WTC11 (cell line): ENCODE measurements around the gene ADCY5. TPM values are rescaled to one million over a fixed set of nuclear protein-coding genes. Genes with fewer than 3 reads are reported as not detected.

Experiments
- ATAC-seq: fragments of 200-7000 bp; cut with Tn5 transposase; 2 replicates; pipeline ENCODE4 v1.10.0; 2021; ENCODE audit warnings: mild to moderate bottlenecking, moderate library complexity
- CTCF ChIA-PET: fragments of 300-600 bp; sonication (Branson Sonifier 250); formaldehyde crosslinking; loops from one replicate; lab custom pipeline; 2021; ENCODE audit warnings: antibody characterized with exemption; lab: Charles Lee
- POLR2A ChIA-PET: fragments of 350-600 bp; sonication (Branson Sonifier 250); formaldehyde crosslinking; loops from one replicate; lab custom pipeline; 2021; ENCODE audit warnings: antibody characterized with exemption; lab: Charles Lee
- DNase-seq: peaks from one replicate; pipeline ENCODE4 v3.0.0; 2021; ENCODE audit warnings: low spot score
- H3K27ac Mint-ChIP-seq: 2 replicates; pipeline ENCODE4 v1.8.0; 2021; ENCODE audit warnings: mixed read lengths
- H3K27me3 Mint-ChIP-seq: 2 replicates; pipeline ENCODE4 v1.8.0; 2021; ENCODE audit warnings: low read depth, mild to moderate bottlenecking, moderate library complexity, mixed read lengths
- H3K36me3 Mint-ChIP-seq: 2 replicates; pipeline ENCODE4 v1.8.0; 2021; ENCODE audit warnings: mixed read lengths
- H3K4me1 Mint-ChIP-seq: 2 replicates; pipeline ENCODE4 v1.8.0; 2022; ENCODE audit warnings: mixed read lengths
- H3K4me3 Mint-ChIP-seq: 2 replicates; pipeline ENCODE4 v1.8.0; 2021; ENCODE audit warnings: mild to moderate bottlenecking, moderate library complexity, mixed read lengths
- H3K9me3 Mint-ChIP-seq: 2 replicates; pipeline ENCODE4 v1.8.0; 2021; ENCODE audit warnings: mixed read lengths
- E2F1 ChIP-seq: sonication (generic); formaldehyde crosslinking; IDR thresholded peaks from 2 replicates; pipeline ENCODE4 v1.8.0; 2022; ENCODE audit warnings: mild to moderate bottlenecking, missing genetic modification reagents
- FOXP4 ChIP-seq: sonication (generic); formaldehyde crosslinking; IDR thresholded peaks from 2 replicates; pipeline ENCODE4 v1.8.0; 2022; ENCODE audit warnings: mild to moderate bottlenecking, missing genetic modification reagents
- IRF2 ChIP-seq: sonication (generic); formaldehyde crosslinking; IDR thresholded peaks from 2 replicates; pipeline ENCODE4 v1.8.0; 2022; ENCODE audit warnings: low read depth, missing genetic modification reagents, borderline replicate concordance
- NR1H2 ChIP-seq: sonication (generic); formaldehyde crosslinking; IDR thresholded peaks from 2 replicates; pipeline ENCODE4 v1.9.0; 2021; ENCODE audit warnings: mild to moderate bottlenecking, moderate library complexity, missing genetic modification reagents
- NR3C1 ChIP-seq: sonication (generic); formaldehyde crosslinking; conservative IDR thresholded peaks from 2 replicates; pipeline ENCODE4 v1.8.1; 2023; ENCODE audit warnings: low read depth, mild to moderate bottlenecking, missing genetic modification reagents
- SMAD4 ChIP-seq: sonication (generic); formaldehyde crosslinking; IDR thresholded peaks from 2 replicates; pipeline ENCODE4 v1.8.0; 2022; ENCODE audit warnings: mild to moderate bottlenecking, missing genetic modification reagents
- TEAD4 ChIP-seq: sonication (generic); formaldehyde crosslinking; IDR thresholded peaks from 2 replicates; pipeline ENCODE4 v1.8.0; 2022; ENCODE audit warnings: mild to moderate bottlenecking, missing genetic modification reagents
- ZNF425 ChIP-seq: fragments of 250-450 bp; sonication (Bioruptor Pico); conservative IDR thresholded peaks from 2 replicates; pipeline ENCODE4 v1.9.0; 2021; ENCODE audit warnings: mild to moderate bottlenecking
- total RNA-seq: library from RNA; stranded (reverse); gene quantifications from 3 replicates; pipeline ENCODE4 v1.2.3, GENCODE V29; 2021
- TF ChIP-seq, protein P1 (sequence below): fragments of 200-600 bp; IDR thresholded peaks from 2 replicates; pipeline ENCODE4 v1.8.0; 2022; ENCODE audit warnings: antibody characterized with exemption
- TF ChIP-seq, protein P2 (sequence below): fragments of 250-450 bp; sonication (Bioruptor Pico); IDR thresholded peaks from 2 replicates; pipeline ENCODE4 v1.9.0; 2021; ENCODE audit warnings: mild to moderate bottlenecking

The ADCY5 gene
- total RNA-seq, 1 experiment from 2014 or later = 23.5 TPM

GRCh38 chr3:123334056-123334455, 114.8 kb downstream of the ADCY5 start:
- Mint-ChIP-seq H3K4me3 (no peak overlapping the region), H3K27me3 (no peaks in the 10 kb centered on the region), H3K9me3 (peaks cover 7% of the 10 kb centered on the region), H3K4me1 (peaks cover under 1% of the 10 kb centered on the region; the same call in 1 of the 2 replicates), H3K27ac (no peak overlapping the region), H3K36me3 (no peaks in the 10 kb centered on the region)
- POLR2A ChIA-PET = interaction anchor here (0.5 kb wide), 1 partner anchor 424 kb away, joined by 3 read pairs; no protein-coding TSS in a partner anchor
- no peak for TF ChIP-seq FOXP4 (CRISPR knock-in tag)
- TF ChIP-seq ZNF425 (CRISPR knock-in tag) = no peak
- no peak for TF ChIP-seq SMAD4
- no peak for DNase-seq
- CTCF ChIA-PET = interaction anchor here (0.9 kb wide), 1 partner anchor 27 kb away, joined by 5 read pairs; no protein-coding TSS in a partner anchor
- ATAC-seq = no peak

DNA sequence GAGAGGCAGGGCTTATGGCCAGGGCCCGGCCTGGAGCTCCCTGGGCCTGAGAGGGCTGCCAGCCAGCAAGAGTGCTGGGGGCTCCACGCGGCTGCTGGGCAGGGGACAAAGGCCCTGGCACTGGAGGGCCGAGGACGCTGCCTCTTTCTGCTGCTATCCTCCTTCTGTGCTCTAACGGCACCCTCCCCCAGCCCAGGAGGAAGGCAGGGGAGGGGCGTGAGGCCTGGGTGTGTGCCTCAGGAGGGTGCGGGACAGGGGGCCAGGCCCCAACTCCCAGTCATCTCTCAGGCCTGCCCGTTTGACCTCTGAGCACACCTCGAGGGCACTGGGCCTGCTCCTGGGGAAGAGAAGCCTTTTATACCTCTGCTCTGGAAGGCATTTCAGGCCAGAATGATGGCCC, 115.5 kb downstream of the ADCY5 start:
- H3K9me3 Mint-ChIP-seq = peaks cover 7% of the 10 kb centered on the region
- no peak overlapping the region for H3K4me3 Mint-ChIP-seq
- ChIA-PET CTCF (no interaction called here), POLR2A (no interaction called here)
- DNase-seq = no peak
- H3K27ac Mint-ChIP-seq = no peak overlapping the region
- no peak for ATAC-seq
- no peaks in the 10 kb centered on the region for H3K36me3 Mint-ChIP-seq
- peaks cover 6% of the 10 kb centered on the region; the same call in 1 of the 2 replicates for H3K4me1 Mint-ChIP-seq
- TF ChIP-seq IRF2 (no peak), TEAD4 (CRISPR knock-in tag) (no peak), NR1H2 (CRISPR knock-in tag) (no peak)
- TF ChIP-seq, all 79 proteins: peak for 0
- no peaks in the 10 kb centered on the region for H3K27me3 Mint-ChIP-seq

DNA sequence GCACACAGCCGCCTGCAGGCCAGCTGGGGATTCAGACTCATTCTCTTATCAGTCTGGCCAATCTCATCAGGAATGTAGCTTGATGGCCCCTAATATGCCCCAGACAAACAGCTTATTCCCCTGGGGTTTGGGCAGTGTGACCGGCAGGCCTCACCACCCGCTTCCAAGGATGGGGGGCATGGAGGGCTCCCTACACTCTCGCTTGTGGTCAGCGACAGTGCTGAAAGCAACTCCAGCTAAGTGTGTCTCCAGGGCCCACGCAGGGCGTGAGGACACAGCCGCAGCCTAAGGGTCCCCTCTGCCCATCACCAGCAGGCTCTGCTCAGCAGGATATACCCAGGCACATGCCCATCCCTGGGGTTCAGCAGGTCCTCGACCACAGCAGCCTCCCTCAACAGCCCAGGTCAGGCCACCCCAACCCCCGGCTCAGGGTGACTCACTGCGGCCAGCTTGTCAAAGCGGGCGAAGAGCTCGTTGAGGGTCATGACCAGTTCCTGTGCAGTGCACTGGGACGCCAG, 116.7 kb downstream of the ADCY5 start:
- Mint-ChIP-seq H3K27me3 (no peaks in the 10 kb centered on the region), H3K4me3 (no peak overlapping the region), H3K36me3 (no peaks in the 10 kb centered on the region), H3K9me3 (no peaks in the 10 kb centered on the region), H3K4me1 (peaks cover 15% of the 10 kb centered on the region), H3K27ac (no peak overlapping the region)
- POLR2A ChIA-PET = no interaction called here
- TF ChIP-seq, protein P1, sequence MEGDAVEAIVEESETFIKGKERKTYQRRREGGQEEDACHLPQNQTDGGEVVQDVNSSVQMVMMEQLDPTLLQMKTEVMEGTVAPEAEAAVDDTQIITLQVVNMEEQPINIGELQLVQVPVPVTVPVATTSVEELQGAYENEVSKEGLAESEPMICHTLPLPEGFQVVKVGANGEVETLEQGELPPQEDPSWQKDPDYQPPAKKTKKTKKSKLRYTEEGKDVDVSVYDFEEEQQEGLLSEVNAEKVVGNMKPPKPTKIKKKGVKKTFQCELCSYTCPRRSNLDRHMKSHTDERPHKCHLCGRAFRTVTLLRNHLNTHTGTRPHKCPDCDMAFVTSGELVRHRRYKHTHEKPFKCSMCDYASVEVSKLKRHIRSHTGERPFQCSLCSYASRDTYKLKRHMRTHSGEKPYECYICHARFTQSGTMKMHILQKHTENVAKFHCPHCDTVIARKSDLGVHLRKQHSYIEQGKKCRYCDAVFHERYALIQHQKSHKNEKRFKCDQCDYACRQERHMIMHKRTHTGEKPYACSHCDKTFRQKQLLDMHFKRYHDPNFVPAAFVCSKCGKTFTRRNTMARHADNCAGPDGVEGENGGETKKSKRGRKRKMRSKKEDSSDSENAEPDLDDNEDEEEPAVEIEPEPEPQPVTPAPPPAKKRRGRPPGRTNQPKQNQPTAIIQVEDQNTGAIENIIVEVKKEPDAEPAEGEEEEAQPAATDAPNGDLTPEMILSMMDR = no peak
- TF ChIP-seq, protein P2, sequence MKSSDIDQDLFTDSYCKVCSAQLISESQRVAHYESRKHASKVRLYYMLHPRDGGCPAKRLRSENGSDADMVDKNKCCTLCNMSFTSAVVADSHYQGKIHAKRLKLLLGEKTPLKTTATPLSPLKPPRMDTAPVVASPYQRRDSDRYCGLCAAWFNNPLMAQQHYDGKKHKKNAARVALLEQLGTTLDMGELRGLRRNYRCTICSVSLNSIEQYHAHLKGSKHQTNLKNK = no peak
- TF ChIP-seq ZNF425 (CRISPR knock-in tag) (no peak), E2F1 (CRISPR knock-in tag) (no peak), NR3C1 (CRISPR knock-in tag) (no peak)
- DNase-seq (no peak), ATAC-seq (no peak)
- CTCF ChIA-PET = interaction anchor here (1.0 to 4.1 kb wide), 7 partner anchors 10 to 157 kb away, joined by 3 to 24 read pairs (median 5); no protein-coding TSS in a partner anchor
